SH-SY5Y (cell line): ENCODE data around the gene WDR93.

Experiments
- GATA2 ChIP-seq: IDR thresholded peaks from 2 replicates; pipeline ENCODE4 v1.6.1; 2011; ENCODE audit warnings: mild to moderate bottlenecking, low read depth, low read length
- GATA3 ChIP-seq: IDR thresholded peaks from 2 replicates; pipeline ENCODE4 v1.6.1; 2011; ENCODE audit warnings: low read depth, mild to moderate bottlenecking, low read length, moderate library complexity

DNA sequence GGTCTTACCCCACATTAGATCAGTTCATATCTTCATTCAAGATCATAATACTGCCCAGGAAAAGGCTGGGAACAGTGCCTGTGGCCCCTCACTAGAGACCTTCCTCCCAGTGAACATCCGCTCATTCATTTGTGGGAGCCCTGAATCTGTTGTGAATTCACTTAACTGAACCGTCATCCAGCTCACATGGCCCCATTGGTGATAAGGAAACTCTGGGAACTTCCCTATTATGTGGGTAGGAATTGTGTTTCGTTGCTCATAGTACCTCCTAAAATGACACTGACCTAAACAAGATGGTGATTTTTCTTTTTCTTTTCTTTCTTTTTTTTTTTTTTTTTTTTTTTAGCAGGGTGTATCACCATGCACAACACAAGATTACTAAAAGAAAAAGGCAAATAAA lies 78.8 kb downstream of the WDR93 start:
- no peak for TF ChIP-seq GATA2
- TF ChIP-seq GATA3 = no peak
